HepG2 (cell line): ENCODE data around the gene HELLS. TPM values are rescaled to one million over a fixed set of nuclear protein-coding genes. Genes with fewer than 3 reads are reported as not detected.

Experiments
- HOXD1 ChIP-seq: sonication (generic); formaldehyde crosslinking; IDR thresholded peaks from 2 replicates; pipeline ENCODE4 v1.5.0; 2020; ENCODE audit warnings: missing genetic modification reagents
- NPAS2 ChIP-seq: sonication (generic); formaldehyde crosslinking; IDR thresholded peaks from 2 replicates; pipeline ENCODE4 v1.8.0; 2022; ENCODE audit warnings: mild to moderate bottlenecking, missing genetic modification reagents, borderline replicate concordance
- NRL ChIP-seq: sonication (generic); formaldehyde crosslinking; IDR thresholded peaks from 2 replicates; pipeline ENCODE4 v1.5.0; 2020; ENCODE audit warnings: missing genetic modification reagents, mild to moderate bottlenecking, moderate library complexity, borderline replicate concordance
- RAD21 ChIP-seq: fragments of 450-650 bp; formaldehyde crosslinking; IDR thresholded peaks from 2 replicates; pipeline ENCODE4 v1.5.0; 2020; ENCODE audit warnings: mild to moderate bottlenecking
- RAD51 ChIP-seq: fragments of 450-650 bp; IDR thresholded peaks from 2 replicates; pipeline ENCODE4 v1.6.1; 2016; ENCODE audit warnings: borderline replicate concordance
- RFXANK ChIP-seq: IDR thresholded peaks from 2 replicates; pipeline ENCODE4 v1.6.1; 2016
- SNAI1 ChIP-seq: sonication (generic); formaldehyde crosslinking; IDR thresholded peaks from 2 replicates; pipeline ENCODE4 v1.5.0; 2020; ENCODE audit warnings: mild to moderate bottlenecking, missing genetic modification reagents, borderline replicate concordance
- TCF7L2 ChIP-seq: IDR thresholded peaks from 2 replicates; pipeline ENCODE4 v1.6.1; 2011; ENCODE audit warnings: mild to moderate bottlenecking, low read depth, low read length, moderate library complexity
- ZBTB20 ChIP-seq: sonication (generic); formaldehyde crosslinking; IDR thresholded peaks from 2 replicates; pipeline ENCODE4 v1.8.1; 2023; ENCODE audit warnings: missing genetic modification reagents, low read depth, mild to moderate bottlenecking, borderline replicate concordance
- ZNF772 ChIP-seq: sonication (generic); formaldehyde crosslinking; IDR thresholded peaks from 2 replicates; pipeline ENCODE4 v1.5.0; 2020; ENCODE audit warnings: mild to moderate bottlenecking, missing genetic modification reagents
- ZNF850 ChIP-seq: sonication (generic); formaldehyde crosslinking; conservative IDR thresholded peaks from 2 replicates; pipeline ENCODE4 v1.9.0; 2021; ENCODE audit warnings: mild to moderate bottlenecking, missing genetic modification reagents
- polyA plus RNA-seq, 8 experiments: library from polyadenylated mRNA; depleted of rRNA in 3 of 8; stranded (reverse) in 7 of 8; unstranded in 1 of 8; fragments of >200 nt; fragmentation: Illumina TruSeq in 4 of 8; extraction: Trizol in 4 of 8; gene quantifications; 2 replicates each; pipeline versions ENCODE4 v1.2.1 to v1.2.3, GENCODE V29; 2011 to 2016; ENCODE audit warnings: low read depth in 4 of 8, missing spikeins in 1 of 8, mixed read lengths in 1 of 8; ENCODE audit not compliant: insufficient read depth in 1 of 8
- total RNA-seq, 5 experiments: library from RNA; depleted of rRNA; stranded (reverse); fragments of >200 nt; fragmentation: Illumina TruSeq; extraction: Trizol; gene quantifications; 2 replicates each; pipeline ENCODE4 v1.2.3, GENCODE V29; 2016; ENCODE audit warnings: low read depth in 1 of 5
- TF ChIP-seq, protein P1 (sequence below): sonication (generic); formaldehyde crosslinking; IDR thresholded peaks from 2 replicates; pipeline ENCODE4 v1.8.0; 2022; ENCODE audit warnings: missing genetic modification reagents, mild to moderate bottlenecking, borderline replicate concordance
- TF ChIP-seq, protein P2 (sequence below): sonication (generic); formaldehyde crosslinking; IDR thresholded peaks from 2 replicates; pipeline ENCODE4 v1.4.0; 2020; ENCODE audit warnings: missing genetic modification reagents, borderline replicate concordance
- TF ChIP-seq, protein P3 (sequence below): sonication (generic); formaldehyde crosslinking; IDR thresholded peaks from 2 replicates; pipeline ENCODE4 v1.4.0; 2020; ENCODE audit warnings: mild to moderate bottlenecking, missing genetic modification reagents
- TF ChIP-seq, protein P4 (sequence below): sonication (generic); formaldehyde crosslinking; IDR thresholded peaks from 2 replicates; pipeline ENCODE4 v1.5.1; 2020; ENCODE audit warnings: missing genetic modification reagents, mild to moderate bottlenecking, borderline replicate concordance
- TF ChIP-seq, protein P5 (sequence below): sonication (generic); formaldehyde crosslinking; conservative IDR thresholded peaks from 2 replicates; pipeline ENCODE4 v1.4.0; 2020; ENCODE audit warnings: missing genetic modification reagents

HELLS gene
- total and polyA plus RNA-seq, 2 of the 13 experiments (the other 11 are each of a cell fraction or from before 2014, with no cell fraction given) = 22.6 to 84.6 TPM

DNA sequence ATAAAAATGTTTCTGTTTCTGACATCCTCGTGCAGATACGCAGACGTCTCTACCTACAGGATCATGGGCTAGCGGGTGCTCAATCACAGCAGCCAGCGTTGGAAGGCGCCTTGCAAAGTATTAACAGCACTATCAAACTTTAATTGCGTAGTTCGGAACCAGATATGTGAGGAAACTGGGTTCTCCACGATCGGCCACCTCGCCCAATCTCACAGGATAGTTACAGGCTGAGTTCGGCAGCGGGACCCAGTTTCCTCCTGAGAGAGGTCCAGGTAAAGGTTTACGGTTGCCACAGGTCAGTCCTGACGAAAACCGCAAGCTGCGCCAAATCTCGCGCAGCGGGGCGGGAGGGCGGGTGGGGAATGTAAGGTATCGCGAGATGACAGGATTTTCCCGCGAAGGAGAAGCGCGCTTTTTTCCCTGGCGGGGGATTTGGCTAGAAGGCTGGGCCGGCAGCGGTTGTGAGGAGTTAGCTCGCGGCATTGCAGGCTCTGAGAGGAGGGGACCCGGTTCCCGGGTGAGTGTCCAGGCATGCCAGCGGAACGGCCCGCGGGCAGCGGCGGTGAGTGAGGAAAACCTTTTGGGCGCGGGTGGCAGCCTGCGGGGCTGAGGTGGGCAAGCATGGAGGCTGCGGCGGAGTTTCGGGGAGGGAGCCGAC, at the start of gene HELLS (continued):
- 0 out of 2 replicates have a peak, but pooled peaks have one; percentile 37 for TF ChIP-seq ZBTB20
- TF ChIP-seq, protein P1, sequence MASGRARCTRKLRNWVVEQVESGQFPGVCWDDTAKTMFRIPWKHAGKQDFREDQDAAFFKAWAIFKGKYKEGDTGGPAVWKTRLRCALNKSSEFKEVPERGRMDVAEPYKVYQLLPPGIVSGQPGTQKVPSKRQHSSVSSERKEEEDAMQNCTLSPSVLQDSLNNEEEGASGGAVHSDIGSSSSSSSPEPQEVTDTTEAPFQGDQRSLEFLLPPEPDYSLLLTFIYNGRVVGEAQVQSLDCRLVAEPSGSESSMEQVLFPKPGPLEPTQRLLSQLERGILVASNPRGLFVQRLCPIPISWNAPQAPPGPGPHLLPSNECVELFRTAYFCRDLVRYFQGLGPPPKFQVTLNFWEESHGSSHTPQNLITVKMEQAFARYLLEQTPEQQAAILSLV = peak; percentile 47; the same call in 1 of the 2 replicates
- TF ChIP-seq, protein P2, sequence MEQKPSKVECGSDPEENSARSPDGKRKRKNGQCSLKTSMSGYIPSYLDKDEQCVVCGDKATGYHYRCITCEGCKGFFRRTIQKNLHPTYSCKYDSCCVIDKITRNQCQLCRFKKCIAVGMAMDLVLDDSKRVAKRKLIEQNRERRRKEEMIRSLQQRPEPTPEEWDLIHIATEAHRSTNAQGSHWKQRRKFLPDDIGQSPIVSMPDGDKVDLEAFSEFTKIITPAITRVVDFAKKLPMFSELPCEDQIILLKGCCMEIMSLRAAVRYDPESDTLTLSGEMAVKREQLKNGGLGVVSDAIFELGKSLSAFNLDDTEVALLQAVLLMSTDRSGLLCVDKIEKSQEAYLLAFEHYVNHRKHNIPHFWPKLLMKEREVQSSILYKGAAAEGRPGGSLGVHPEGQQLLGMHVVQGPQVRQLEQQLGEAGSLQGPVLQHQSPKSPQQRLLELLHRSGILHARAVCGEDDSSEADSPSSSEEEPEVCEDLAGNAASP = peak; percentile 18; the same call in 1 of the 2 replicates
- TF ChIP-seq RAD21 (CRISPR knock-in tag) = no peak
- TF ChIP-seq HOXD1 (CRISPR knock-in tag) = no peak
- TF ChIP-seq NPAS2 (CRISPR knock-in tag) = no peak
- TF ChIP-seq ZNF772 = no peak; the same call in 1 of the 2 replicates
- TF ChIP-seq TCF7L2 = no peak
- no peak for TF ChIP-seq ZNF850 (CRISPR knock-in tag)
- peak; percentile 29; the same call in 1 of the 2 replicates for TF ChIP-seq NRL
- no peak for TF ChIP-seq SNAI1
- no peak for TF ChIP-seq RAD51
- TF ChIP-seq, protein P3, sequence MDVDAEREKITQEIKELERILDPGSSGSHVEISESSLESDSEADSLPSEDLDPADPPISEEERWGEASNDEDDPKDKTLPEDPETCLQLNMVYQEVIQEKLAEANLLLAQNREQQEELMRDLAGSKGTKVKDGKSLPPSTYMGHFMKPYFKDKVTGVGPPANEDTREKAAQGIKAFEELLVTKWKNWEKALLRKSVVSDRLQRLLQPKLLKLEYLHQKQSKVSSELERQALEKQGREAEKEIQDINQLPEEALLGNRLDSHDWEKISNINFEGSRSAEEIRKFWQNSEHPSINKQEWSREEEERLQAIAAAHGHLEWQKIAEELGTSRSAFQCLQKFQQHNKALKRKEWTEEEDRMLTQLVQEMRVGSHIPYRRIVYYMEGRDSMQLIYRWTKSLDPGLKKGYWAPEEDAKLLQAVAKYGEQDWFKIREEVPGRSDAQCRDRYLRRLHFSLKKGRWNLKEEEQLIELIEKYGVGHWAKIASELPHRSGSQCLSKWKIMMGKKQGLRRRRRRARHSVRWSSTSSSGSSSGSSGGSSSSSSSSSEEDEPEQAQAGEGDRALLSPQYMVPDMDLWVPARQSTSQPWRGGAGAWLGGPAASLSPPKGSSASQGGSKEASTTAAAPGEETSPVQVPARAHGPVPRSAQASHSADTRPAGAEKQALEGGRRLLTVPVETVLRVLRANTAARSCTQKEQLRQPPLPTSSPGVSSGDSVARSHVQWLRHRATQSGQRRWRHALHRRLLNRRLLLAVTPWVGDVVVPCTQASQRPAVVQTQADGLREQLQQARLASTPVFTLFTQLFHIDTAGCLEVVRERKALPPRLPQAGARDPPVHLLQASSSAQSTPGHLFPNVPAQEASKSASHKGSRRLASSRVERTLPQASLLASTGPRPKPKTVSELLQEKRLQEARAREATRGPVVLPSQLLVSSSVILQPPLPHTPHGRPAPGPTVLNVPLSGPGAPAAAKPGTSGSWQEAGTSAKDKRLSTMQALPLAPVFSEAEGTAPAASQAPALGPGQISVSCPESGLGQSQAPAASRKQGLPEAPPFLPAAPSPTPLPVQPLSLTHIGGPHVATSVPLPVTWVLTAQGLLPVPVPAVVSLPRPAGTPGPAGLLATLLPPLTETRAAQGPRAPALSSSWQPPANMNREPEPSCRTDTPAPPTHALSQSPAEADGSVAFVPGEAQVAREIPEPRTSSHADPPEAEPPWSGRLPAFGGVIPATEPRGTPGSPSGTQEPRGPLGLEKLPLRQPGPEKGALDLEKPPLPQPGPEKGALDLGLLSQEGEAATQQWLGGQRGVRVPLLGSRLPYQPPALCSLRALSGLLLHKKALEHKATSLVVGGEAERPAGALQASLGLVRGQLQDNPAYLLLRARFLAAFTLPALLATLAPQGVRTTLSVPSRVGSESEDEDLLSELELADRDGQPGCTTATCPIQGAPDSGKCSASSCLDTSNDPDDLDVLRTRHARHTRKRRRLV = no peak
- TF ChIP-seq, protein P4, sequence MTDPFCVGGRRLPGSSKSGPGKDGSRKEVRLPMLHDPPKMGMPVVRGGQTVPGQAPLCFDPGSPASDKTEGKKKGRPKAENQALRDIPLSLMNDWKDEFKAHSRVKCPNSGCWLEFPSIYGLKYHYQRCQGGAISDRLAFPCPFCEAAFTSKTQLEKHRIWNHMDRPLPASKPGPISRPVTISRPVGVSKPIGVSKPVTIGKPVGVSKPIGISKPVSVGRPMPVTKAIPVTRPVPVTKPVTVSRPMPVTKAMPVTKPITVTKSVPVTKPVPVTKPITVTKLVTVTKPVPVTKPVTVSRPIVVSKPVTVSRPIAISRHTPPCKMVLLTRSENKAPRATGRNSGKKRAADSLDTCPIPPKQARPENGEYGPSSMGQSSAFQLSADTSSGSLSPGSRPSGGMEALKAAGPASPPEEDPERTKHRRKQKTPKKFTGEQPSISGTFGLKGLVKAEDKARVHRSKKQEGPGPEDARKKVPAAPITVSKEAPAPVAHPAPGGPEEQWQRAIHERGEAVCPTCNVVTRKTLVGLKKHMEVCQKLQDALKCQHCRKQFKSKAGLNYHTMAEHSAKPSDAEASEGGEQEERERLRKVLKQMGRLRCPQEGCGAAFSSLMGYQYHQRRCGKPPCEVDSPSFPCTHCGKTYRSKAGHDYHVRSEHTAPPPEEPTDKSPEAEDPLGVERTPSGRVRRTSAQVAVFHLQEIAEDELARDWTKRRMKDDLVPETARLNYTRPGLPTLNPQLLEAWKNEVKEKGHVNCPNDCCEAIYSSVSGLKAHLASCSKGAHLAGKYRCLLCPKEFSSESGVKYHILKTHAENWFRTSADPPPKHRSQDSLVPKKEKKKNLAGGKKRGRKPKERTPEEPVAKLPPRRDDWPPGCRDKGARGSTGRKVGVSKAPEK (CRISPR knock-in tag) = no peak
- TF ChIP-seq RFXANK (CRISPR knock-in tag) = no peak
- TF ChIP-seq, protein P5, sequence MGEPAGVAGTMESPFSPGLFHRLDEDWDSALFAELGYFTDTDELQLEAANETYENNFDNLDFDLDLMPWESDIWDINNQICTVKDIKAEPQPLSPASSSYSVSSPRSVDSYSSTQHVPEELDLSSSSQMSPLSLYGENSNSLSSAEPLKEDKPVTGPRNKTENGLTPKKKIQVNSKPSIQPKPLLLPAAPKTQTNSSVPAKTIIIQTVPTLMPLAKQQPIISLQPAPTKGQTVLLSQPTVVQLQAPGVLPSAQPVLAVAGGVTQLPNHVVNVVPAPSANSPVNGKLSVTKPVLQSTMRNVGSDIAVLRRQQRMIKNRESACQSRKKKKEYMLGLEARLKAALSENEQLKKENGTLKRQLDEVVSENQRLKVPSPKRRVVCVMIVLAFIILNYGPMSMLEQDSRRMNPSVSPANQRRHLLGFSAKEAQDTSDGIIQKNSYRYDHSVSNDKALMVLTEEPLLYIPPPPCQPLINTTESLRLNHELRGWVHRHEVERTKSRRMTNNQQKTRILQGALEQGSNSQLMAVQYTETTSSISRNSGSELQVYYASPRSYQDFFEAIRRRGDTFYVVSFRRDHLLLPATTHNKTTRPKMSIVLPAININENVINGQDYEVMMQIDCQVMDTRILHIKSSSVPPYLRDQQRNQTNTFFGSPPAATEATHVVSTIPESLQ = no peak
